Ishikawa (cell line): Measurements from ENCODE around the gene ZNF524.
A peak's percentile ranks its signal among the peaks of the same experiment; 100 is the strongest.

Experiments used
- CEBPB ChIP-seq: IDR thresholded peaks from 2 replicates; pipeline ENCODE4 v1.6.1; 2012
- CREB1 ChIP-seq: IDR thresholded peaks from 2 replicates; pipeline ENCODE4 v1.6.1; 2012; ENCODE audit warnings: low read depth
- EGR1 ChIP-seq: IDR thresholded peaks from 2 replicates; pipeline ENCODE4 v1.6.1; 2012
- EP300 ChIP-seq: IDR thresholded peaks from 2 replicates; pipeline ENCODE4 v1.6.1; 2012; ENCODE audit warnings: borderline replicate concordance
- FOXM1 ChIP-seq: IDR thresholded peaks from 2 replicates; pipeline ENCODE4 v1.6.1; 2012; ENCODE audit warnings: low read depth, borderline replicate concordance
- NFIC ChIP-seq: IDR thresholded peaks from 2 replicates; pipeline ENCODE4 v1.6.1; 2012
- RAD21 ChIP-seq: IDR thresholded peaks from 2 replicates; pipeline ENCODE4 v1.6.1; 2012; ENCODE audit warnings: low read depth
- TAF1 ChIP-seq: IDR thresholded peaks from 2 replicates; pipeline ENCODE4 v1.6.1; 2012; ENCODE audit warnings: low read depth, mild to moderate bottlenecking
- TCF12 ChIP-seq: IDR thresholded peaks from 2 replicates; pipeline ENCODE4 v1.6.1; 2012; ENCODE audit warnings: low read depth
- TEAD4 ChIP-seq: IDR thresholded peaks from 2 replicates; pipeline ENCODE4 v1.6.1; 2012
- YY1 ChIP-seq: IDR thresholded peaks from 2 replicates; pipeline ENCODE4 v1.6.1; 2012; ENCODE audit warnings: low read depth
- ZBTB7A ChIP-seq: IDR thresholded peaks from 2 replicates; pipeline ENCODE4 v1.6.1; 2012; ENCODE audit warnings: low read depth
- TF ChIP-seq, protein P1 (sequence below): IDR thresholded peaks from 2 replicates; pipeline ENCODE4 v1.6.1; 2012
- TF ChIP-seq, protein P2 (sequence below): IDR thresholded peaks from 2 replicates; pipeline ENCODE4 v1.6.1; 2012; ENCODE audit warnings: low read depth, mild to moderate bottlenecking
- TF ChIP-seq, protein P3 (sequence below): IDR thresholded peaks from 2 replicates; pipeline ENCODE4 v1.6.1; 2012

The ZNF524 gene

GRCh38 chr19:55622242-55622969, 22.3 kb downstream of the ZNF524 start:
- TF ChIP-seq TAF1 (no peak), CEBPB (no peak), EGR1 (no peak), ZBTB7A (no peak), FOXM1 (no peak), RAD21 (no peak), TEAD4 (no peak), EP300 (no peak), NFIC (no peak), YY1 (no peak), CREB1 (no peak), TCF12 (no peak)
- TF ChIP-seq, protein P1, sequence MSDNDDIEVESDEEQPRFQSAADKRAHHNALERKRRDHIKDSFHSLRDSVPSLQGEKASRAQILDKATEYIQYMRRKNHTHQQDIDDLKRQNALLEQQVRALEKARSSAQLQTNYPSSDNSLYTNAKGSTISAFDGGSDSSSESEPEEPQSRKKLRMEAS = no peak
- TF ChIP-seq, protein P2, sequence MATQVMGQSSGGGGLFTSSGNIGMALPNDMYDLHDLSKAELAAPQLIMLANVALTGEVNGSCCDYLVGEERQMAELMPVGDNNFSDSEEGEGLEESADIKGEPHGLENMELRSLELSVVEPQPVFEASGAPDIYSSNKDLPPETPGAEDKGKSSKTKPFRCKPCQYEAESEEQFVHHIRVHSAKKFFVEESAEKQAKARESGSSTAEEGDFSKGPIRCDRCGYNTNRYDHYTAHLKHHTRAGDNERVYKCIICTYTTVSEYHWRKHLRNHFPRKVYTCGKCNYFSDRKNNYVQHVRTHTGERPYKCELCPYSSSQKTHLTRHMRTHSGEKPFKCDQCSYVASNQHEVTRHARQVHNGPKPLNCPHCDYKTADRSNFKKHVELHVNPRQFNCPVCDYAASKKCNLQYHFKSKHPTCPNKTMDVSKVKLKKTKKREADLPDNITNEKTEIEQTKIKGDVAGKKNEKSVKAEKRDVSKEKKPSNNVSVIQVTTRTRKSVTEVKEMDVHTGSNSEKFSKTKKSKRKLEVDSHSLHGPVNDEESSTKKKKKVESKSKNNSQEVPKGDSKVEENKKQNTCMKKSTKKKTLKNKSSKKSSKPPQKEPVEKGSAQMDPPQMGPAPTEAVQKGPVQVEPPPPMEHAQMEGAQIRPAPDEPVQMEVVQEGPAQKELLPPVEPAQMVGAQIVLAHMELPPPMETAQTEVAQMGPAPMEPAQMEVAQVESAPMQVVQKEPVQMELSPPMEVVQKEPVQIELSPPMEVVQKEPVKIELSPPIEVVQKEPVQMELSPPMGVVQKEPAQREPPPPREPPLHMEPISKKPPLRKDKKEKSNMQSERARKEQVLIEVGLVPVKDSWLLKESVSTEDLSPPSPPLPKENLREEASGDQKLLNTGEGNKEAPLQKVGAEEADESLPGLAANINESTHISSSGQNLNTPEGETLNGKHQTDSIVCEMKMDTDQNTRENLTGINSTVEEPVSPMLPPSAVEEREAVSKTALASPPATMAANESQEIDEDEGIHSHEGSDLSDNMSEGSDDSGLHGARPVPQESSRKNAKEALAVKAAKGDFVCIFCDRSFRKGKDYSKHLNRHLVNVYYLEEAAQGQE = no peak
- TF ChIP-seq, protein P3, sequence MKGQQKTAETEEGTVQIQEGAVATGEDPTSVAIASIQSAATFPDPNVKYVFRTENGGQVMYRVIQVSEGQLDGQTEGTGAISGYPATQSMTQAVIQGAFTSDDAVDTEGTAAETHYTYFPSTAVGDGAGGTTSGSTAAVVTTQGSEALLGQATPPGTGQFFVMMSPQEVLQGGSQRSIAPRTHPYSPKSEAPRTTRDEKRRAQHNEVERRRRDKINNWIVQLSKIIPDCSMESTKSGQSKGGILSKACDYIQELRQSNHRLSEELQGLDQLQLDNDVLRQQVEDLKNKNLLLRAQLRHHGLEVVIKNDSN = no peak

DNA sequence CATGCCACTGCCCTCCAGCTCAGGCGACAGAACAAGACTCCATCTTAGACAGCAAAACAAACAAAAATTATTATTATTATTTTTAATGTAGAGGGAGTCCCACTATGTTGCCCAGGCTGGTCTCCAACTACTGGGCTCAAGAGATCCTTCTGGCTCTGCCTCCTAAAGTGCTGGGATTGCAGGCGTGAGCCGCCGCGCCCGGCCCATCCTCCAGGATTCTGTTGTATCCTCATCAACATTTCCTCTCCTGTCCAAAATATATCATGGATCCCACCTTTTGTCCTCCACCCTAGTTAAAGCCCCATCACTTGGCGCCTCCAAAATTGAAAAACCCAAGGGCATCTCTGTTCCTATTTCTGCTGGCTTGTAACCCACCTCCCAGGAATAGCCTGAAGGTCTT, 23.0 kb downstream of the ZNF524 start:
- TF ChIP-seq CREB1 = no peak

GRCh38 chr19:55623561-55623960, 23.5 kb downstream of the ZNF524 start:
- no peak for TF ChIP-seq EP300
- no peak for TF ChIP-seq CREB1
- TF ChIP-seq, protein P3 = no peak
- TF ChIP-seq, protein P1 = no peak
- TF ChIP-seq YY1 = no peak
- no peak for TF ChIP-seq TEAD4
- no peak for TF ChIP-seq RAD21
- TF ChIP-seq NFIC = no peak
- TF ChIP-seq EGR1 = no peak
- no peak for TF ChIP-seq CEBPB
- no peak for TF ChIP-seq TCF12
- TF ChIP-seq, protein P2 = no peak
- no peak for TF ChIP-seq FOXM1

DNA sequence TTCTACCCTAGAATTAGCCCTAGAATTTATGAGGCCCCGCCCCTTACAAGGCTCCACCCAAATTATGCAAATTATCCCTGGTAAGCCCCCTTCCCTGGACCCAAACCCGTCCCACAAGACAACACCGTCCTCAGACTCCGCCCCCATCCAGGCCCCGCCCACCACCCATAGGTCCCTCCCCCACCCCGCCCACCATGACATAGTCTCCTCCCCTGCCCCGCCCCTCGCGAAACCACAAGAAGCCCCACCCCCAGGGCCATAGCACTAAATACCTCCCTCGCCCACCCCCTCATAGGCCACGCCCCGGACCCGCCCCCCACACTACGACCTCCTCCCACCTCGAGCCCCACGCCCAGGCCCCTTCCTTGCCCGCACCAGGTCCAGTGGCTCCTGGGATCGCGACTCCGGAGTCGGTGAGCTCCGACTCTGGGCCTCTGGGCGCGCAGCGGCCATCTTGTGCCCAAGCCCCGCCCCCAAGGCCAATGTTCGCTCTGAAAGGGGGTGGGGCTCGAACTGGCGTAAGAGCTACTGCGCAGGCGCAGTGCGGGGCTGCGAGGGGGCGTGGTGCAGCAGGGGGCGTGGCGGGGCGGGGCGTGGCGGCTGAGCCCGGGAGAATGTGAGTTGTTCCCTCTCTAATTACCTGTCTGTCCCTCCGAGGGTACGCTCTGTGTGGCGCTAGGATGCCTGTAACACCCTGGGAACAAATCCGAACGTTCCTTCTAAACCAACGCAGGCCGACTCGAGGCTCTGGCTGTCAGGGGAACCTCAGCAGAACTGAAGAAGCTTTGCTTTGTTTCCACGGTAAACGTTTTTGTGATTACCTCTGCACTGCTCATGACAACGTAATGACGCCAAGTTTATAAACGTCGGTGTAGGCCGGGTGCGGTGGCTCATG, 24.3 kb downstream of the ZNF524 start, which contains the start of gene ZNF784:
Gene ZNF784 (minus strand): TSS at position 458 of the 895 bp plus-strand sequence. CDS start 5 bp downstream, at position 453.
- peak; percentile 94 for TF ChIP-seq YY1
- peak; percentile 8; the same call in 1 of the 2 replicates for TF ChIP-seq TEAD4
- peak; percentile 92 for TF ChIP-seq TAF1
- no peak for TF ChIP-seq EP300
- 0 out of 2 replicates have a peak, but pooled peaks have one; percentile 30 for TF ChIP-seq CREB1
- no peak for TF ChIP-seq TCF12
- TF ChIP-seq, protein P1 = peak; percentile 40

GRCh38 chr19:55625004-55625326, 24.9 kb downstream of the ZNF524 start:
- TF ChIP-seq EGR1 = no peak
- no peak for TF ChIP-seq TAF1
- no peak for TF ChIP-seq NFIC
- TF ChIP-seq ZBTB7A = no peak
- no peak for TF ChIP-seq TEAD4
- TF ChIP-seq, protein P2 = no peak
- TF ChIP-seq FOXM1 = no peak
- TF ChIP-seq YY1 = no peak
- TF ChIP-seq, protein P1 = no peak
- TF ChIP-seq TCF12 = no peak
- TF ChIP-seq, protein P3 = no peak
- no peak for TF ChIP-seq CEBPB
- TF ChIP-seq EP300 = no peak
- no peak for TF ChIP-seq CREB1
- TF ChIP-seq RAD21 = no peak
